ENCODE measurements around the gene RPL23. TPM values are rescaled to one million over a fixed set of nuclear protein-coding genes. Genes with fewer than 3 reads are reported as not detected.

Gene RPL23
- total and polyA plus RNA-seq, 10 of the 15 experiments (the other 5 are each of a cell fraction or from before 2014, with no cell fraction given) = 2,200 to 4,821 (median 3,043) TPM

GRCh38 chr17:38890410-38890746, 36.9 kb upstream of the RPL23 start:
- Histone ChIP-seq H2AFZ (ENCODE audit: control insufficient read depth, low read depth, low read length) (no peak overlapping the region), H4K20me1 (ENCODE audit: control insufficient read depth, insufficient read depth) (peaks cover under 1% of the 10 kb centered on the region; the same call in 1 of the 2 replicates), H3K27me3 (replicated peaks in 1 of 2; ENCODE audit: control insufficient read depth in 2 of 2, insufficient read depth in 2 of 2, low read length in 1 of 2) (no peaks in the 10 kb centered on the region), H3K4me1 (ENCODE audit: control insufficient read depth, insufficient read depth, low read length) (no peaks in the 10 kb centered on the region), H3K79me2 (ENCODE audit: control insufficient read depth, insufficient read depth, low read length) (peaks cover 6% of the 10 kb centered on the region), H3K36me3 (ENCODE audit: control insufficient read depth in 2 of 2, insufficient read depth in 2 of 2, low read length in 1 of 2) (peaks cover 31 to 41% of the 10 kb centered on the region in 2 experiments), H3K9ac (ENCODE audit: control insufficient read depth, insufficient read depth, low read length) (no peak overlapping the region), H3K4me3 (no peak overlapping the region), H3K9me3 (replicated peaks; ENCODE audit: control insufficient read depth, insufficient read depth, low read length) (no peaks in the 10 kb centered on the region), H3K27ac (ENCODE audit: control insufficient read depth, insufficient read depth) (no peak overlapping the region), H3K4me2 (ENCODE audit: control insufficient read depth, insufficient read depth) (no peak overlapping the region)
- ChIA-PET POLR2A (no interaction called here), RAD21 (ENCODE audit: unreplicated experiment) (no interaction called here), SMC1A (ENCODE audit: uncharacterized antibody, unreplicated experiment) (no interaction called here), CTCF (no interaction called here)
- TF ChIP-seq JUNB (IDR thresholded peaks at IDR 0.05) (no peak), BACH1 (IDR thresholded peaks at IDR 0.05; ENCODE audit: borderline replicate concordance) (no peak), MLLT1 (IDR thresholded peaks at IDR 0.05) (no peak), PBX3 (IDR thresholded peaks at IDR 0.05; ENCODE audit: insufficient replicate concordance, low read depth, low read length) (no peak), SMAD5 (IDR thresholded peaks at IDR 0.05; ENCODE audit: low read depth) (no peak), SMARCA5 (IDR thresholded peaks at IDR 0.05) (no peak), RELB (IDR thresholded peaks at IDR 0.05; ENCODE audit: low read depth) (no peak), BHLHE40 (IDR thresholded peaks at IDR 0.05; ENCODE audit: borderline replicate concordance in 1 of 2, low read depth in 2 of 2, low read length in 1 of 2) (no peak), IRF3 (IDR thresholded peaks at IDR 0.05) (no peak), PAX8 (IDR thresholded peaks at IDR 0.05) (no peak), BCL11A (IDR thresholded peaks at IDR 0.05; ENCODE audit: low read depth, low read length) (no peak), ZNF217 (IDR thresholded peaks at IDR 0.05) (no peak), WRNIP1 (IDR thresholded peaks at IDR 0.05; ENCODE audit: borderline replicate concordance, low read depth, low read length) (no peak), FOS (IDR thresholded peaks at IDR 0.05; ENCODE audit: borderline replicate concordance, extremely low read depth, insufficient read length) (no peak), STAT1 (conservative IDR thresholded peaks at IDR 0.05) (no peak), SIN3A (IDR thresholded peaks at IDR 0.05; ENCODE audit: low read depth, low read length) (no peak), RAD21 (IDR thresholded peaks at IDR 0.05; ENCODE audit: insufficient read depth, low read depth, low read length) (no peak), ZSCAN29 (IDR thresholded peaks at IDR 0.05) (no peak)
- TF ChIP-seq, protein P1, sequence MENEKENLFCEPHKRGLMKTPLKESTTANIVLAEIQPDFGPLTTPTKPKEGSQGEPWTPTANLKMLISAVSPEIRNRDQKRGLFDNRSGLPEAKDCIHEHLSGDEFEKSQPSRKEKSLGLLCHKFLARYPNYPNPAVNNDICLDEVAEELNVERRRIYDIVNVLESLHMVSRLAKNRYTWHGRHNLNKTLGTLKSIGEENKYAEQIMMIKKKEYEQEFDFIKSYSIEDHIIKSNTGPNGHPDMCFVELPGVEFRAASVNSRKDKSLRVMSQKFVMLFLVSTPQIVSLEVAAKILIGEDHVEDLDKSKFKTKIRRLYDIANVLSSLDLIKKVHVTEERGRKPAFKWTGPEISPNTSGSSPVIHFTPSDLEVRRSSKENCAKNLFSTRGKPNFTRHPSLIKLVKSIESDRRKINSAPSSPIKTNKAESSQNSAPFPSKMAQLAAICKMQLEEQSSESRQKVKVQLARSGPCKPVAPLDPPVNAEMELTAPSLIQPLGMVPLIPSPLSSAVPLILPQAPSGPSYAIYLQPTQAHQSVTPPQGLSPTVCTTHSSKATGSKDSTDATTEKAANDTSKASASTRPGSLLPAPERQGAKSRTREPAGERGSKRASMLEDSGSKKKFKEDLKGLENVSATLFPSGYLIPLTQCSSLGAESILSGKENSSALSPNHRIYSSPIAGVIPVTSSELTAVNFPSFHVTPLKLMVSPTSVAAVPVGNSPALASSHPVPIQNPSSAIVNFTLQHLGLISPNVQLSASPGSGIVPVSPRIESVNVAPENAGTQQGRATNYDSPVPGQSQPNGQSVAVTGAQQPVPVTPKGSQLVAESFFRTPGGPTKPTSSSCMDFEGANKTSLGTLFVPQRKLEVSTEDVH (IDR thresholded peaks at IDR 0.05; ENCODE audit: low read depth, partially characterized antibody) = no peak
- intact Hi-C loops (cut with micrococcal nuclease; ENCODE audit: unreplicated experiment) = no loop called here
- in situ Hi-C loops (cut with MboI) = no loop called here
- BruUV-seq (replicated peaks) = no TSS peak
- ATAC-seq (no peak), FAIRE-seq (no peak), DNase-seq (ENCODE audit: low read depth, low spot score) (no peak)
- WGBS (ENCODE audit: insufficient coverage, insufficient replicate concordance, low lambda C conversion rate, missing lambda C conversion rate) = 89% methylated on average over 8 of the region's 8 CpGs

Data from GM12878 (cell line).